ENCODE measurements around the gene PLEKHG2.

The PLEKHG2 gene

DNA sequence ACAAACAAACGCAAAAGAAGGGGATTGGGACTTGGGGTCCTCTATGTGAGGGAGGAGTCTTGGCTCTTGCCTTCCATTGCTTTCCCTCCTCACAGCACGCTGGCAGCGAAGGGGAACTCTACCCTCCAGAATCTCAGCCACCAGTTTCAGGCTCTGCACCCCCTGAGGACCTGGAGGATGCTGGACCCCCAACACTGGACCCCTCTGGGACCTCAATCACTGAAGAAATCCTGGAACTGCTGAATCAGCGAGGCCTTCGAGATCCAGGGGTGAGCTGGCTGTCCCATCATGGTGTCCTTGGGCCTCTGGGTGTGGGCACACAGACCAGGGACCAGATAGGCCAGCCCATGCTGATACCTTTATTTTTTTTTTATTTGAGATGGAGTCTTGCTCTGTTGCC lies 9.6 kb downstream of the PLEKHG2 start:
- Histone ChIP-seq H3K4me1 (ENCODE audit: low read depth, poor library complexity, severe bottlenecking) (no peaks in the 10 kb centered on the region), H3K4me3 (IDR thresholded peaks at IDR 0.05; ENCODE audit: insufficient read depth, low read depth, low read length) (no peak overlapping the region), H4K20me1 (ENCODE audit: insufficient read depth) (no peaks in the 10 kb centered on the region), H3K27ac (no peak overlapping the region), H3K27me3 (ENCODE audit: insufficient read depth, low read depth) (no peaks in the 10 kb centered on the region), H2AFZ (ENCODE audit: low read depth) (no peak overlapping the region), H3K79me2 (ENCODE audit: insufficient read depth, low read depth) (no peaks in the 10 kb centered on the region), H3K4me2 (no peak overlapping the region), H3K9ac (no peak overlapping the region), H3K36me3 (ENCODE audit: insufficient read depth) (no peaks in the 10 kb centered on the region)
- TF ChIP-seq, protein P1, sequence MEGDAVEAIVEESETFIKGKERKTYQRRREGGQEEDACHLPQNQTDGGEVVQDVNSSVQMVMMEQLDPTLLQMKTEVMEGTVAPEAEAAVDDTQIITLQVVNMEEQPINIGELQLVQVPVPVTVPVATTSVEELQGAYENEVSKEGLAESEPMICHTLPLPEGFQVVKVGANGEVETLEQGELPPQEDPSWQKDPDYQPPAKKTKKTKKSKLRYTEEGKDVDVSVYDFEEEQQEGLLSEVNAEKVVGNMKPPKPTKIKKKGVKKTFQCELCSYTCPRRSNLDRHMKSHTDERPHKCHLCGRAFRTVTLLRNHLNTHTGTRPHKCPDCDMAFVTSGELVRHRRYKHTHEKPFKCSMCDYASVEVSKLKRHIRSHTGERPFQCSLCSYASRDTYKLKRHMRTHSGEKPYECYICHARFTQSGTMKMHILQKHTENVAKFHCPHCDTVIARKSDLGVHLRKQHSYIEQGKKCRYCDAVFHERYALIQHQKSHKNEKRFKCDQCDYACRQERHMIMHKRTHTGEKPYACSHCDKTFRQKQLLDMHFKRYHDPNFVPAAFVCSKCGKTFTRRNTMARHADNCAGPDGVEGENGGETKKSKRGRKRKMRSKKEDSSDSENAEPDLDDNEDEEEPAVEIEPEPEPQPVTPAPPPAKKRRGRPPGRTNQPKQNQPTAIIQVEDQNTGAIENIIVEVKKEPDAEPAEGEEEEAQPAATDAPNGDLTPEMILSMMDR (conservative IDR thresholded peaks at IDR 0.05; ENCODE audit: low read depth, low read length) = no peak

DNA sequence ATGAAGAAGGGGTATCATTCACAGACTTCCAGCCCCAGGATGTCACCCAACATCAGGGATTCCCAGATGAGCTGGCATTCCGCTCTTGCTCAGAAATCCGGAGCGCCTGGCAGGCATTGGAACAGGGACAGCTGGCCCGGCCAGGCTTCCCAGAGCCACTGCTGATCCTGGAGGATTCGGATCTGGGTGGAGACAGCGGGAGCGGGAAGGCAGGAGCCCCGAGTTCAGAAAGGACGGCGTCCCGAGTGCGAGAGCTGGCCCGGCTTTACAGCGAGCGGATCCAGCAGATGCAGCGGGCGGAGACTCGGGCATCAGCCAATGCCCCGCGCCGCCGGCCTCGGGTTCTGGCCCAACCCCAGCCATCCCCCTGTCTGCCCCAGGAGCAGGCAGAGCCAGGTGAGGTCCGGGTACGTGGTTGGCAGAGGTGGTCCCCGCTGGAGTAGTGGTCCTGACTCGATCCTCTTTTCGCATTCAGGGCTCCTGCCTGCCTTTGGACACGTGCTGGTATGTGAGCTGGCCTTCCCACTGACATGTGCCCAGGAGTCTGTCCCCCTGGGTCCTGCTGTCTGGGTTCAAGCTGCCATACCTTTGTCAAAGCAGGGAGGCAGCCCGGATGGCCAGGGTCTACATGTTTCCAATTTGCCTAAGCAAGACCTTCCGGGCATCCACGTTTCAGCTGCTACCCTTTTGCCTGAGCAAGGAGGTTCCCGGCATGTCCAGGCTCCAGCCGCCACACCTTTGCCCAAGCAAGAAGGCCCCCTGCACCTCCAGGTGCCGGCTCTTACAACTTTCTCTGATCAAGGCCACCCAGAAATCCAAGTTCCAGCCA lies 11.0 kb downstream of the PLEKHG2 start:
- TF ChIP-seq, protein P1 (conservative IDR thresholded peaks at IDR 0.05; ENCODE audit: low read depth, low read length) = no peak
- Histone ChIP-seq H3K4me1 (ENCODE audit: low read depth, poor library complexity, severe bottlenecking) (no peaks in the 10 kb centered on the region), H3K4me3 (IDR thresholded peaks at IDR 0.05; ENCODE audit: insufficient read depth, low read depth, low read length) (no peak overlapping the region), H2AFZ (ENCODE audit: low read depth) (no peak overlapping the region), H4K20me1 (ENCODE audit: insufficient read depth) (no peaks in the 10 kb centered on the region), H3K27ac (no peak overlapping the region), H3K27me3 (ENCODE audit: insufficient read depth, low read depth) (0 out of 2 replicates have a peak, but pooled peaks cover 3% of the 10 kb centered on the region), H3K9ac (no peak overlapping the region), H3K79me2 (ENCODE audit: insufficient read depth, low read depth) (no peaks in the 10 kb centered on the region), H3K4me2 (no peak overlapping the region), H3K36me3 (ENCODE audit: insufficient read depth) (no peaks in the 10 kb centered on the region)

DNA sequence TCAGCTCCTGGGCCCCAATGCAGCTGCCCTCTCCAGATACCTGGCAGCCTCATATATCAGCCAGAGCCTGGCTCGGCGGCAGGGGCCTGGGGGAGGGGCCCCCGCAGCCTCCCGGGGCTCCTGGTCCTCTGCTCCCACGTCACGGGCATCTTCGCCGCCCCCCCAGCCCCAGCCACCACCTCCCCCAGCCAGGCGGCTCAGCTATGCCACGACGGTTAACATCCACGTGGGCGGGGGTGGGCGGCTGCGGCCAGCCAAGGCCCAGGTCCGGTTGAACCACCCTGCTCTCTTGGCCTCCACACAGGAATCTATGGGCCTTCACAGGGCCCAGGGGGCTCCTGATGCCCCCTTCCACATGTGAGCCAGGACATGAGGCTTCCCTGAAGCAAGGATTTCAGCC lies 12.5 kb downstream of the PLEKHG2 start:
- Histone ChIP-seq H3K36me3 (ENCODE audit: insufficient read depth) (no peaks in the 10 kb centered on the region), H3K27ac (no peak overlapping the region), H3K27me3 (ENCODE audit: insufficient read depth, low read depth) (0 out of 2 replicates have a peak, but pooled peaks cover 3% of the 10 kb centered on the region)

DNA sequence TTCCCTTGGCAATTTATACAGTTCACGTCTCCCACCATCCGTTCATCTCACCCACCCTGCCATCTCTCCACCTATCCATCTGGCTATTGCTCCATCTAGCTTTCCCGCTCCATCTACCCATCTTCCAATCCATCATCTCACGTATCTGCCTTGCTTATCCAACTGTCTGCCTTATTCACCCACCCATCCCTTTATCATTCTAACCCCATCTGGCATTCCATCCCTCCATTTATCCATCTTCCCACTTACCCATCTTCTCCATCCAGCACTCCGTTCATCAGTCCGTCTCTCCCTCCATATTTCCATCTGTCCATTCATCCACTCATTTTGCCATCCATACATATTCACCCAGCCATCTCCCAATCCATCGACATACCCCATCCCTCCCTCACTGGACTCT lies 13.3 kb downstream of the PLEKHG2 start:
- TF ChIP-seq, protein P1 (conservative IDR thresholded peaks at IDR 0.05; ENCODE audit: low read depth, low read length) = no peak
- Histone ChIP-seq H3K4me1 (ENCODE audit: low read depth, poor library complexity, severe bottlenecking) (peaks cover 4% of the 10 kb centered on the region), H3K36me3 (ENCODE audit: insufficient read depth) (no peaks in the 10 kb centered on the region), H3K4me2 (no peak overlapping the region), H3K27ac (no peak overlapping the region), H3K79me2 (ENCODE audit: insufficient read depth, low read depth) (no peaks in the 10 kb centered on the region), H2AFZ (ENCODE audit: low read depth) (no peak overlapping the region), H4K20me1 (ENCODE audit: insufficient read depth) (no peaks in the 10 kb centered on the region), H3K9ac (no peak overlapping the region), H3K27me3 (ENCODE audit: insufficient read depth, low read depth) (0 out of 2 replicates have a peak, but pooled peaks cover 3% of the 10 kb centered on the region), H3K4me3 (IDR thresholded peaks at IDR 0.05; ENCODE audit: insufficient read depth, low read depth, low read length) (no peak overlapping the region)

More for the DNA sequence above, 12.5 kb downstream of the PLEKHG2 start:
- TF ChIP-seq, protein P1 (conservative IDR thresholded peaks at IDR 0.05; ENCODE audit: low read depth, low read length) = no peak
- no peak overlapping the region for H3K4me2 ChIP-seq
- no peaks in the 10 kb centered on the region for H3K4me1 ChIP-seq (ENCODE audit: low read depth, poor library complexity, severe bottlenecking)
- H3K79me2 ChIP-seq (ENCODE audit: insufficient read depth, low read depth) = no peaks in the 10 kb centered on the region
- H4K20me1 ChIP-seq (ENCODE audit: insufficient read depth) = no peaks in the 10 kb centered on the region
- H2AFZ ChIP-seq (ENCODE audit: low read depth) = no peak overlapping the region
- no peak overlapping the region for H3K9ac ChIP-seq
- no peak overlapping the region for H3K4me3 ChIP-seq (IDR thresholded peaks at IDR 0.05; ENCODE audit: insufficient read depth, low read depth, low read length)

Data from KMS-11 (cell line).